Measurements from ENCODE around the gene FMOD.
A peak's percentile ranks its signal among the peaks of the same experiment; 100 is the strongest.

Gene FMOD

DNA sequence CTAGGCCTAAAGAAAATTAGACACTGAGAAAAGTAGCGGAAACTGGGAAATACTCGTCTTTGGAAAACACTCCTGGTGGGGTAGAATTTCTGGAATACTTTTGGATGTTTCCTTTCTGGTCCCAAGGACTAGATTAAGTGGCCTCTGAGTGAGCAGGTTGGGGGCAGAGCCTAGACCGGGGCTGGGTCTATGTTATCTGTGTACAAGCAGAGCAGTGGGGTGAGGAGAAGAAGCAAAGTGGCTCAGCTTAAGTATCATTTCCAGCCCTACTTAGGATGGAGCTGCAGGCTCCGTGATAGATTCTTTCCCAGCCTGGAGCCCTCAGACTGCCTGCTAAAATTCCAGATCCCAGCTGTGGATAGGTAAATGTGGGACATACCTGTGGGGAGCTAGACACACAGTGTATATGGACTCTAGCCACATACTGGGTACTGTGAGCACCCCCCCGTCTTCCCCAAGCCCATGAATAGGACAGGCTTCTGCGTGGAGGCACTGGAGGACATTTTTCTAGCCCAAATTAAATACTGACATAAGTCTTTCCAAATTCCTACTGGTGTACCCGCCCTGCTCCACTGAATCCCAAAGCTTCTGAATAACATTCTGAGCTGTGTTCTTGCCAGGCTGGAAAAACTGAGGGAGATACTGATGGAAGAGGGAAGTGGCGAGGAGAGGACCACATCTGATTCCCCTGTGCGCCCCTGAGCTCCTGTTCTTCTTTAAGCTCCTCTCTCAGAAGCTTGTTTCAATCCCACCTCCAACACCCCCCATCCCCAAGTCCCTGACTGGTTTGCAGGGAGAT is 6.8 kb downstream of the FMOD start:
- no peak for DNase-seq (ENCODE audit: extremely low spot score)
- ChIA-PET POLR2A (no interaction called here), CTCF (interaction anchor here (0.9 to 25.7 kb wide), 16 partner anchors 9 to 161 kb away, joined by 3 to 690 read pairs (median 12); partner anchors contain the start of gene FMOD)
- TF ChIP-seq, protein P1, sequence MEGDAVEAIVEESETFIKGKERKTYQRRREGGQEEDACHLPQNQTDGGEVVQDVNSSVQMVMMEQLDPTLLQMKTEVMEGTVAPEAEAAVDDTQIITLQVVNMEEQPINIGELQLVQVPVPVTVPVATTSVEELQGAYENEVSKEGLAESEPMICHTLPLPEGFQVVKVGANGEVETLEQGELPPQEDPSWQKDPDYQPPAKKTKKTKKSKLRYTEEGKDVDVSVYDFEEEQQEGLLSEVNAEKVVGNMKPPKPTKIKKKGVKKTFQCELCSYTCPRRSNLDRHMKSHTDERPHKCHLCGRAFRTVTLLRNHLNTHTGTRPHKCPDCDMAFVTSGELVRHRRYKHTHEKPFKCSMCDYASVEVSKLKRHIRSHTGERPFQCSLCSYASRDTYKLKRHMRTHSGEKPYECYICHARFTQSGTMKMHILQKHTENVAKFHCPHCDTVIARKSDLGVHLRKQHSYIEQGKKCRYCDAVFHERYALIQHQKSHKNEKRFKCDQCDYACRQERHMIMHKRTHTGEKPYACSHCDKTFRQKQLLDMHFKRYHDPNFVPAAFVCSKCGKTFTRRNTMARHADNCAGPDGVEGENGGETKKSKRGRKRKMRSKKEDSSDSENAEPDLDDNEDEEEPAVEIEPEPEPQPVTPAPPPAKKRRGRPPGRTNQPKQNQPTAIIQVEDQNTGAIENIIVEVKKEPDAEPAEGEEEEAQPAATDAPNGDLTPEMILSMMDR (IDR thresholded peaks at IDR 0.05; ENCODE audit: control extremely low read depth, extremely low read depth, low read depth, missing control alignments): no peak

DNA sequence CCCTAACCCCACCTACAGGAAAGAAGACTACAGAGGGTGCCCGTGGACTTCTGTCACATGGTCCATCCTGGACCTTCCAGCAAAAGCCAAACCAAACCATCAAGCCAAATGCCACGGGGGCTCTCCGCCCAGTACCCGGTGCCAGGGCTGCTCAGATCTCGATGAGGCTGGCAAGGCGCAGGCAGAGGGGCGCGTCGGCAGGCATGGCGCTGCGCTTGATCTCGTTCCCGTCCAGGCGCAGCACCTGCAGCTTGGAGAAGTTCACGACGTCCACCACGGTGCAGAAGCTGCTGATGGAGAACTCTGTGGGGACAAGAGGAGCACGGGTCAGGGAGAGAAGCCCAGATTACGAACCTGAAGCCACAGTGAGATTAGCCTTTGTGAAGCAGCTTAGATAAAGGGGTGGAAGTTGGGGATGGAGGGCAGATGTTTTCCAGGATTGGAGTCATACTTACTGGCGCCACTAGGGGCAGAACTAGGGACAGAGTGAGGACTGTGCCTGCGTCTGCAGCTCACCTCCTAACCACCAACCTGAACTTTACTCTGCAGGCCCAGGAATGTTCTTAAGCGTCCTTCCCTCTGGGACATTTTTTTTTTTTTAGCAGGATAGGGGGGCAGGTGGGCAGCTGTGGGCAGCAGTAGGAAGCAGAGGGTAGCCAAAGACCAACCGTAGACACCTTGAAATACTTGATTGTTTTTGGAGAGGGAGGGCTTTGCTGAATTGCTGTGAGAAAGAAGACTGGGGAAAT is 8.6 kb downstream of the FMOD start:
- ChIA-PET CTCF (interaction anchor here (0.7 to 25.7 kb wide), 31 partner anchors 9 to 360 kb away, joined by 3 to 690 read pairs (median 8); partner anchors contain the start of genes FMOD, OPTC and PRELP), POLR2A (no interaction called here)
- TF ChIP-seq, protein P1 (IDR thresholded peaks at IDR 0.05; ENCODE audit: control extremely low read depth, extremely low read depth, low read depth, missing control alignments): peak; percentile 74
- peak; percentile 74 for DNase-seq (ENCODE audit: extremely low spot score)

DNA sequence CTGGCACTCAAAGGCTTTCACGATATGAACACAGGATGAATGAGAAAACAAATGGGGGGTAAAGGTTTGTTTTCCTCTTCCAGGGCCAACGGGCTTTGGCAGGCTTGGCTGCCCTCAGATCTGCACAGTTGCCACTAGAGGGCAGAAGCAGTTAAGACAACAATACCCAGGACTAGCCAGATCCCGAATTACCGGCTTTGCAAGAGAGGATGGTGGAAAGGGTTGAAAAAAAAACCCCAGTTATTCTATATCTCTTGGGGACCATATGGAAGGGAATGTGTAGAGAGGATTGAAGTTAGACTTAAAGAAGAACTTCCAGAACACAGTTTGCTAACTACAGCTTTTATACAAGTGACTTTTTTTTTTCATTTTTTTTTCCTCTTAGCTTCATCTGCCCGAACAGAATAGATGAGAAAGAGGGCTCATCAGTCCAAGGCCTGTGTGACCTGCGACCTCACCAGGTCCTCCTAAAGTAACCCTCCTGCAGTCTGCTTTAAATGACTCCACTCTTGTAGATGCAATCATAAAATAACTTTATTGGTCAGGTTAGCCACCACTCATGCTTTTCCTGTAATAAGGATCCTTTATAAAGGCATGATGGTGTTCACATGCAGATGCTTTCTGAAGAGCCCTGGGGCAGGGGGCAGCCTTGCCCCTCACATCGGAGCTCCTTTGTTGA is 10.7 kb downstream of the FMOD start:
- POLR2A ChIA-PET: no interaction called here
- peak; percentile 84 for DNase-seq (ENCODE audit: extremely low spot score)
- TF ChIP-seq, protein P1 (IDR thresholded peaks at IDR 0.05; ENCODE audit: control extremely low read depth, extremely low read depth, low read depth, missing control alignments): peak; percentile 93
- CTCF ChIA-PET: interaction anchor here (0.7 to 25.7 kb wide), 35 partner anchors 10 to 362 kb away, joined by 3 to 690 read pairs (median 5); partner anchors contain the start of genes FMOD, OPTC and PRELP

DNA sequence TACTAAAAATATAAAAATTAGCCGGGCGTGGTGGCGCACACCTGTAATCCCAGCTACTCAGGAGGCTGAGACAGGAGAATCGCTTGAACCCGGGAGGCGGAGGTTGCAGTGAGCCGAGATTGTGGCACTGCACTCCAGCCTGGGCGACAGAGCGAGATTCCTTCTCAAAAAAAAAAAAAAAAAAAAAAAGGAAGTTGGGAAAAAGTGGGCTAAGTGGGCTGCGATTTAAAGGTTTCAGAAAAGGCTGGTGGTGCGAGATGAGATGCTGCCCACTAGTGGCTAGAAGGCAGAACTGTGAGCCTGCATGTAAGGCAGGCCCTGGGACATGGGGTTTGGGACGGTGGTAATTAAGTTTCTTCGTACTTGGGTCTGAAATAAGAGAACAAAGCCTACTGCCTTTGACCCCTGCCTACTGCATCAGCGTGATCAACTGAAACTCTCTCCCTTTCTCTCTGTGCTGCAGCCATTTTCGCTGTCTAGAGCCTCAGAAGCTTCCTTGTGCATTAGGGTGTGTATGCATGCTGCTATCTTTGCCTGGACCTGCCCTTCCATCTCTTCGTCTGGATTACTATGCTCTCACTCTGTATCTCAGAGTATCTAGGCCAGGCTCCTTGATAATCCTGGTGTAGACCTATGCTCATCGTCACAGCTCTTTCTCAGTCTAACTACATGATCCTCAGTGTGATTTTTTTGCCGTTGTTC is 12.4 kb downstream of the FMOD start:
- POLR2A ChIA-PET: interaction anchor here (0.7 to 0.9 kb wide), 2 partner anchors 26 to 32 kb away, joined by 6 to 7 read pairs; no protein-coding TSS in a partner anchor
- DNase-seq (ENCODE audit: extremely low spot score): peak; percentile 85
- TF ChIP-seq, protein P1 (IDR thresholded peaks at IDR 0.05; ENCODE audit: control extremely low read depth, extremely low read depth, low read depth, missing control alignments): peak; percentile 99
- CTCF ChIA-PET: interaction anchor here (0.7 to 25.7 kb wide), 15 partner anchors 8 to 315 kb away, joined by 3 to 690 read pairs (median 17); partner anchors contain the start of genes FMOD, OPTC and PRELP

DNA sequence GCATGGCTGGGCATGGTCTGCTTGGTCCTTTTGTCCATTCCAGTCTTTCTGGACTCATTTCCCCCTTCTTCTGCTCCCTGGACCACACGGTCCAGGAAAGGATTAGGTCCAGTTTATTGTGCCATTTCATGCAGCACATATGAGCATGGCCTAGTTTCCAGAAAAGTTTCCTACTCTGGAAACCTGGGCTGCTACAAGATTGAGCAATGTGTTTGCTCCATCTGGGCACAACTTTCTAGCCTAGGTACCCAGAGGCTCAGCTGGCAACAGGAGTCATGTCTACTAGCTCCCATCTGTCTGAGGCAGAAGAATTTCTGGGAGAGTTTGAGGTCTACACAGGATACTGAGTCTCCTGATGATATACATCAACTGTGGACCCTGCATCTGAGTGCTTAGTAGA is 14.8 kb downstream of the FMOD start:
- CTCF ChIA-PET: interaction anchor here (1.2 to 25.7 kb wide), 12 partner anchors 8 to 168 kb away, joined by 3 to 690 read pairs (median 12); partner anchors contain the start of gene FMOD
- no peak for DNase-seq (ENCODE audit: extremely low spot score)
- TF ChIP-seq, protein P1 (IDR thresholded peaks at IDR 0.05; ENCODE audit: control extremely low read depth, extremely low read depth, low read depth, missing control alignments): no peak
- POLR2A ChIA-PET: interaction anchor here (0.6 to 0.7 kb wide), 2 partner anchors 29 to 31 kb away, joined by 4 to 5 read pairs; partner anchors contain the start of gene BTG2
